HepG2 (cell line): Measurements from ENCODE around the gene CD7. TPM values are rescaled to one million over a fixed set of nuclear protein-coding genes. Genes with fewer than 3 reads are reported as not detected.

ENCODE experiments used
- IRX3 ChIP-seq: sonication (generic); formaldehyde crosslinking; IDR thresholded peaks from 2 replicates; pipeline ENCODE4 v1.8.1; 2023; ENCODE audit warnings: mild to moderate bottlenecking, low read depth, missing genetic modification reagents, borderline replicate concordance
- SMAD1 ChIP-seq: sonication (generic); formaldehyde crosslinking; IDR thresholded peaks from 2 replicates; pipeline ENCODE4 v1.4.0; 2020; ENCODE audit warnings: missing genetic modification reagents, low read depth, mild to moderate bottlenecking, borderline replicate concordance
- SP1 ChIP-seq, 2 experiments: fragments of 450-650 bp in 1 of 2; sonication (generic) in 1 of 2; formaldehyde crosslinking in 1 of 2; IDR thresholded peaks; 2 replicates each; pipeline versions ENCODE4 v1.4.0 to v1.6.1; 2016 to 2020; ENCODE audit warnings: missing genetic modification reagents in 1 of 2
- SUZ12 ChIP-seq: fragments of 150-350 bp; IDR thresholded peaks from 2 replicates; pipeline ENCODE4 v1.6.1; 2014; ENCODE audit warnings: low read depth, low read length
- ZBTB7B ChIP-seq: sonication (generic); formaldehyde crosslinking; IDR thresholded peaks from 2 replicates; pipeline ENCODE4 v1.4.0; 2020; ENCODE audit warnings: missing genetic modification reagents
- ZFAT ChIP-seq: sonication (generic); formaldehyde crosslinking; conservative IDR thresholded peaks from 2 replicates; pipeline ENCODE4 v1.8.1; 2023; ENCODE audit warnings: missing genetic modification reagents, inconsistent platforms
- ZNF121 ChIP-seq: sonication (generic); formaldehyde crosslinking; IDR thresholded peaks from 2 replicates; pipeline ENCODE4 v1.5.0; 2020; ENCODE audit warnings: mild to moderate bottlenecking, missing genetic modification reagents
- ZNF292 ChIP-seq: sonication (generic); formaldehyde crosslinking; IDR thresholded peaks from 2 replicates; pipeline ENCODE4 v1.8.1; 2022; ENCODE audit warnings: mild to moderate bottlenecking, low read depth, missing genetic modification reagents, borderline replicate concordance
- ZNF607 ChIP-seq: sonication (generic); formaldehyde crosslinking; IDR thresholded peaks from 2 replicates; pipeline ENCODE4 v1.5.1; 2020; ENCODE audit warnings: missing genetic modification reagents, mild to moderate bottlenecking, borderline replicate concordance
- polyA plus RNA-seq, 8 experiments: library from polyadenylated mRNA; depleted of rRNA in 3 of 8; stranded (reverse) in 7 of 8; unstranded in 1 of 8; fragments of >200 nt; fragmentation: Illumina TruSeq in 4 of 8; extraction: Trizol in 4 of 8; gene quantifications; 2 replicates each; pipeline versions ENCODE4 v1.2.1 to v1.2.3, GENCODE V29; 2011 to 2016; ENCODE audit warnings: low read depth in 4 of 8, missing spikeins in 1 of 8, mixed read lengths in 1 of 8; ENCODE audit not compliant: insufficient read depth in 1 of 8
- total RNA-seq, 5 experiments: library from RNA; depleted of rRNA; stranded (reverse); fragments of >200 nt; fragmentation: Illumina TruSeq; extraction: Trizol; gene quantifications; 2 replicates each; pipeline ENCODE4 v1.2.3, GENCODE V29; 2016; ENCODE audit warnings: low read depth in 1 of 5
- TF ChIP-seq, protein P1 (sequence below): sonication (generic); formaldehyde crosslinking; IDR thresholded peaks from 2 replicates; pipeline ENCODE4 v1.8.0; 2022; ENCODE audit warnings: mild to moderate bottlenecking, missing genetic modification reagents, moderate library complexity
- TF ChIP-seq, protein P2 (sequence below): sonication (generic); formaldehyde crosslinking; IDR thresholded peaks from 2 replicates; pipeline ENCODE4 v1.5.1; 2020; ENCODE audit warnings: mild to moderate bottlenecking, missing genetic modification reagents
- TF ChIP-seq, protein P3 (sequence below): sonication (generic); formaldehyde crosslinking; IDR thresholded peaks from 2 replicates; pipeline ENCODE4 v1.5.0; 2020; ENCODE audit warnings: missing genetic modification reagents, mild to moderate bottlenecking, borderline replicate concordance
- TF ChIP-seq, protein P4 (sequence below): sonication (generic); formaldehyde crosslinking; IDR thresholded peaks from 2 replicates; pipeline ENCODE4 v1.5.1; 2020; ENCODE audit warnings: mild to moderate bottlenecking, missing genetic modification reagents, borderline replicate concordance
- TF ChIP-seq, protein P5 (sequence below): sonication (generic); formaldehyde crosslinking; IDR thresholded peaks from 2 replicates; pipeline ENCODE4 v1.4.0; 2020; ENCODE audit warnings: low read depth, mild to moderate bottlenecking, missing genetic modification reagents

CD7 gene
- total and polyA plus RNA-seq, 2 of the 13 experiments (the other 11 are each of a cell fraction or from before 2014, with no cell fraction given), result 67.6 to 76.4 TPM

DNA sequence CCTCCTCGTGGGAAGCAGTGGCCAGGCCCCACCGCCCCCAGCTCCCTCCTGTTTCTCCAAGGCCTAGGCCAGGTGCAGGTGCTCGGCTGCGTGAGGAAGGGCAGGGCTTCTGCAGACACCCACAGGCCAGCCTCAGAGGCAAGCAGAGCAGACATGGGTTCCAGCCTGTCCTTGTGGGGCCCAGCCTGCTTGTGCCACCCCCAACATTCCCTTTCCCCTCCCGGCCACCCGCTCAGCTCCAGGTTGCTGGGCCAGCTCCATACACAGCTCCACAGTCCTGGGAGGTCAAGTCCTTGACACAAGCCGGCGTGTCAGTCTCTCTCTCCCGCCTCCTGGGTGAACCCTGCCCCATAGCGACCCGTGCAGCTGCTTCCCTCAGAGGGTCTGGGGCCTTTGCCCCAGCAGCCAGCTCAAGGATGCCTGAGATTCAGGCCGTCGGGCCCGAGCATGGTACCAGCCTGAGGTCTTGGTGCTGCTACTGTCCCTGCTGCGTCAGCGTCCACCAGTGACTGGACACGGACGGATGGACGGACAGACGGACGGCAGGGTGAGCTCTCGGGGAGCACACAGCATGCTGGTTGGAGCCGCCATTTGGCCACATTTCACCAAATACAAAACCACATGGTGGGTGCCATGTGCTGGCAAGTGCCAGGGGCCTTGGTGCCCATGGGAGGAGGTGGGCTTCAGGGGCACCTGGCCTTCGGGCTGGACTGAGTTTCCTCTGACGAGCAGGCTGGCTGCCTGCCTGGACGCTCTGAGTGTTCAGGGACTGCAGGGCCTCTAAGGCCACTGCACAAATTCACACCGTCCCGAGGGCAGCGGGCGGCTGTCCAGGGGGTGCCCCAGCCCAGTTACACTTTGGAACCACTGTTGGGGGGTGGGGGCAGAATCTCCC is 8.1 kb upstream of the CD7 start (continued):
- TF ChIP-seq, protein P1, sequence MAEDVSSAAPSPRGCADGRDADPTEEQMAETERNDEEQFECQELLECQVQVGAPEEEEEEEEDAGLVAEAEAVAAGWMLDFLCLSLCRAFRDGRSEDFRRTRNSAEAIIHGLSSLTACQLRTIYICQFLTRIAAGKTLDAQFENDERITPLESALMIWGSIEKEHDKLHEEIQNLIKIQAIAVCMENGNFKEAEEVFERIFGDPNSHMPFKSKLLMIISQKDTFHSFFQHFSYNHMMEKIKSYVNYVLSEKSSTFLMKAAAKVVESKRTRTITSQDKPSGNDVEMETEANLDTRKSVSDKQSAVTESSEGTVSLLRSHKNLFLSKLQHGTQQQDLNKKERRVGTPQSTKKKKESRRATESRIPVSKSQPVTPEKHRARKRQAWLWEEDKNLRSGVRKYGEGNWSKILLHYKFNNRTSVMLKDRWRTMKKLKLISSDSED (CRISPR knock-in tag), result no peak
- TF ChIP-seq SUZ12 (no peak), ZBTB7B (peak; percentile 93), SMAD1 (CRISPR knock-in tag) (peak; percentile 95; the same call in 1 of the 2 replicates), ZNF607 (CRISPR knock-in tag) (peak; percentile 92), ZNF292 (CRISPR knock-in tag) (peak; percentile 93), ZNF121 (CRISPR knock-in tag) (peak; percentile 72), ZFAT (CRISPR knock-in tag) (no peak), SP1 (IDR thresholded peaks at IDR 0.05) (no peak), SP1 (CRISPR knock-in tag; IDR thresholded peaks at IDR 0.05) (no peak), IRX3 (CRISPR knock-in tag) (0 out of 2 replicates have a peak, but pooled peaks have one; percentile 55)
- TF ChIP-seq, protein P2, sequence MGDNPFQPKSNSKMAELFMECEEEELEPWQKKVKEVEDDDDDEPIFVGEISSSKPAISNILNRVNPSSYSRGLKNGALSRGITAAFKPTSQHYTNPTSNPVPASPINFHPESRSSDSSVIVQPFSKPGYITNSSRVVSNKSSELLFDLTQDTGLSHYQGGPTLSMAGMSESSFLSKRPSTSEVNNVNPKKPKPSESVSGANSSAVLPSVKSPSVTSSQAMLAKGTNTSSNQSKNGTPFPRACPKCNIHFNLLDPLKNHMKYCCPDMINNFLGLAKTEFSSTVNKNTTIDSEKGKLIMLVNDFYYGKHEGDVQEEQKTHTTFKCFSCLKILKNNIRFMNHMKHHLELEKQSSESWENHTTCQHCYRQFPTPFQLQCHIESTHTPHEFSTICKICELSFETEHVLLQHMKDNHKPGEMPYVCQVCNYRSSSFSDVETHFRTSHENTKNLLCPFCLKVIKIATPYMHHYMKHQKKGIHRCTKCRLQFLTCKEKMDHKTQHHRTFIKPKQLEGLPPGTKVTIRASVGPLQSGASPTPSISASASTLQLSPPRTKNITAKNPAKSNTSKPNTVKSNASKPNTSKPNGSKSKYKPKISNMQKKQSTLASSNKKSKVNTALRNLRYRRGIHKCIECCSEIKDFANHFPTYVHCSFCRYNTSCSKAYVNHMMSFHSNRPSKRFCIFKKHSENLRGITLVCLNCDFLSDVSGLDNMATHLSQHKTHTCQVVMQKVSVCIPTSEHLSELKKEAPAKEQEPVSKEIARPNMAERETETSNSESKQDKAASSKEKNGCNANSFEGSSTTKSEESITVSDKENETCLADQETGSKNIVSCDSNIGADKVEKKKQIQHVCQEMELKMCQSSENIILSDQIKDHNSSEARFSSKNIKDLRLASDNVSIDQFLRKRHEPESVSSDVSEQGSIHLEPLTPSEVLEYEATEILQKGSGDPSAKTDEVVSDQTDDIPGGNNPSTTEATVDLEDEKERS, result peak; percentile 79; the same call in 1 of the 2 replicates
- TF ChIP-seq, protein P3, sequence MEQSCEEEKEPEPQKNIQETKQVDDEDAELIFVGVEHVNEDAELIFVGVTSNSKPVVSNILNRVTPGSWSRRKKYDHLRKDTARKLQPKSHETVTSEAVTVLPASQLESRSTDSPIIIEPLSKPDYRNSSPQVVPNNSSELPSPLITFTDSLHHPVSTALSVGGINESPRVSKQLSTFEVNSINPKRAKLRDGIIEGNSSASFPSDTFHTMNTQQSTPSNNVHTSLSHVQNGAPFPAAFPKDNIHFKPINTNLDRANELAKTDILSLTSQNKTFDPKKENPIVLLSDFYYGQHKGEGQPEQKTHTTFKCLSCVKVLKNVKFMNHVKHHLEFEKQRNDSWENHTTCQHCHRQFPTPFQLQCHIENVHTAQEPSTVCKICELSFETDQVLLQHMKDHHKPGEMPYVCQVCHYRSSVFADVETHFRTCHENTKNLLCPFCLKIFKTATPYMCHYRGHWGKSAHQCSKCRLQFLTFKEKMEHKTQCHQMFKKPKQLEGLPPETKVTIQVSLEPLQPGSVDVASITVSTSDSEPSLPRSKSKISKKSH, result peak; percentile 87
- TF ChIP-seq, protein P4, sequence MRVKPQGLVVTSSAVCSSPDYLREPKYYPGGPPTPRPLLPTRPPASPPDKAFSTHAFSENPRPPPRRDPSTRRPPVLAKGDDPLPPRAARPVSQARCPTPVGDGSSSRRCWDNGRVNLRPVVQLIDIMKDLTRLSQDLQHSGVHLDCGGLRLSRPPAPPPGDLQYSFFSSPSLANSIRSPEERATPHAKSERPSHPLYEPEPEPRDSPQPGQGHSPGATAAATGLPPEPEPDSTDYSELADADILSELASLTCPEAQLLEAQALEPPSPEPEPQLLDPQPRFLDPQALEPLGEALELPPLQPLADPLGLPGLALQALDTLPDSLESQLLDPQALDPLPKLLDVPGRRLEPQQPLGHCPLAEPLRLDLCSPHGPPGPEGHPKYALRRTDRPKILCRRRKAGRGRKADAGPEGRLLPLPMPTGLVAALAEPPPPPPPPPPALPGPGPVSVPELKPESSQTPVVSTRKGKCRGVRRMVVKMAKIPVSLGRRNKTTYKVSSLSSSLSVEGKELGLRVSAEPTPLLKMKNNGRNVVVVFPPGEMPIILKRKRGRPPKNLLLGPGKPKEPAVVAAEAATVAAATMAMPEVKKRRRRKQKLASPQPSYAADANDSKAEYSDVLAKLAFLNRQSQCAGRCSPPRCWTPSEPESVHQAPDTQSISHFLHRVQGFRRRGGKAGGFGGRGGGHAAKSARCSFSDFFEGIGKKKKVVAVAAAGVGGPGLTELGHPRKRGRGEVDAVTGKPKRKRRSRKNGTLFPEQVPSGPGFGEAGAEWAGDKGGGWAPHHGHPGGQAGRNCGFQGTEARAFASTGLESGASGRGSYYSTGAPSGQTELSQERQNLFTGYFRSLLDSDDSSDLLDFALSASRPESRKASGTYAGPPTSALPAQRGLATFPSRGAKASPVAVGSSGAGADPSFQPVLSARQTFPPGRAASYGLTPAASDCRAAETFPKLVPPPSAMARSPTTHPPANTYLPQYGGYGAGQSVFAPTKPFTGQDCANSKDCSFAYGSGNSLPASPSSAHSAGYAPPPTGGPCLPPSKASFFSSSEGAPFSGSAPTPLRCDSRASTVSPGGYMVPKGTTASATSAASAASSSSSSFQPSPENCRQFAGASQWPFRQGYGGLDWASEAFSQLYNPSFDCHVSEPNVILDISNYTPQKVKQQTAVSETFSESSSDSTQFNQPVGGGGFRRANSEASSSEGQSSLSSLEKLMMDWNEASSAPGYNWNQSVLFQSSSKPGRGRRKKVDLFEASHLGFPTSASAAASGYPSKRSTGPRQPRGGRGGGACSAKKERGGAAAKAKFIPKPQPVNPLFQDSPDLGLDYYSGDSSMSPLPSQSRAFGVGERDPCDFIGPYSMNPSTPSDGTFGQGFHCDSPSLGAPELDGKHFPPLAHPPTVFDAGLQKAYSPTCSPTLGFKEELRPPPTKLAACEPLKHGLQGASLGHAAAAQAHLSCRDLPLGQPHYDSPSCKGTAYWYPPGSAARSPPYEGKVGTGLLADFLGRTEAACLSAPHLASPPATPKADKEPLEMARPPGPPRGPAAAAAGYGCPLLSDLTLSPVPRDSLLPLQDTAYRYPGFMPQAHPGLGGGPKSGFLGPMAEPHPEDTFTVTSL (CRISPR knock-in tag), result no peak; the same call in 1 of the 2 replicates
- TF ChIP-seq, protein P5, sequence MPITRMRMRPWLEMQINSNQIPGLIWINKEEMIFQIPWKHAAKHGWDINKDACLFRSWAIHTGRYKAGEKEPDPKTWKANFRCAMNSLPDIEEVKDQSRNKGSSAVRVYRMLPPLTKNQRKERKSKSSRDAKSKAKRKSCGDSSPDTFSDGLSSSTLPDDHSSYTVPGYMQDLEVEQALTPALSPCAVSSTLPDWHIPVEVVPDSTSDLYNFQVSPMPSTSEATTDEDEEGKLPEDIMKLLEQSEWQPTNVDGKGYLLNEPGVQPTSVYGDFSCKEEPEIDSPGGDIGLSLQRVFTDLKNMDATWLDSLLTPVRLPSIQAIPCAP (CRISPR knock-in tag), result no peak
